Choroid plexus epithelial cell (primary cell): ENCODE data around the gene OR10V1.

ENCODE experiments used
- DNase-seq: peaks from one replicate; pipeline ENCODE4 v3.0.0-alpha.2; 2010; ENCODE audit warnings: low read depth
- H3K4me3 ChIP-seq: 2 replicates; pipeline ENCODE4 v1.5.1; 2011; ENCODE audit warnings: low read depth, mild to moderate bottlenecking, control low read depth, low read length, moderate library complexity
- TF ChIP-seq, protein P1 (sequence below): conservative IDR thresholded peaks from 2 replicates; pipeline ENCODE4 v1.5.1; 2011; ENCODE audit warnings: low read depth, mild to moderate bottlenecking, control low read depth, inconsistent platforms, low read length, moderate library complexity

The OR10V1 gene

DNA sequence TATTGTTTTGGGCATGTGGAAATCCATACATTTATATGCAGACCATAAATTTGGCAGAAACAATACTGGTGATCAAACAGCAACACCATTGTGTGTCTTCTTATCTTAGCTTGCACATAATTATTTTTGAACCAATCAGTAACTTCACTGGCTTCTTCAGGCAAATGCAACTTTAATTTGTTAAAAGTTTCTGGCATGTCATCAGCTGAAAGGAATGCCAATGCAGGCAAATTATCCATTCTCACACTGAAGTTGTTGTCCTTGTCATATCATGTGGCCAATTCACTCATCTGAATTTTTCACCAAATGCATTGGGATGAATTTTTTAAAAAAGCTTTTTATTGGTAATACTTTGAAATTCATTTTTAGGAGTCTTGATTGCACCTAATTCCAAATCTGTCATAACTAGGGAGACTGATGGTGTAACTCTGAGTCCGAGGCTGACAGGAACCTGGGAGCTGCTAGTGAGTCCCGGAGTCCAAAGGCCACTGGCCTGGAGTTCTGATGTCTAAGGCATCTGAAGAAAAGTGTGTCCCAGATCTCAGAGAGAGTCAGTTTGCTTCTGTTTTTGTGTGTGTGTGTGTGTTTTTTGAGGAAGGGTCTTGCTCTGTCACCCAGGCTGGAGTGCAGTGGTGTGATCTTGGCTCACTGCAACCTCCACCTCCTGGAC lies 17.4 kb upstream of the OR10V1 start:
- DNase-seq = no peak
- TF ChIP-seq, protein P1, sequence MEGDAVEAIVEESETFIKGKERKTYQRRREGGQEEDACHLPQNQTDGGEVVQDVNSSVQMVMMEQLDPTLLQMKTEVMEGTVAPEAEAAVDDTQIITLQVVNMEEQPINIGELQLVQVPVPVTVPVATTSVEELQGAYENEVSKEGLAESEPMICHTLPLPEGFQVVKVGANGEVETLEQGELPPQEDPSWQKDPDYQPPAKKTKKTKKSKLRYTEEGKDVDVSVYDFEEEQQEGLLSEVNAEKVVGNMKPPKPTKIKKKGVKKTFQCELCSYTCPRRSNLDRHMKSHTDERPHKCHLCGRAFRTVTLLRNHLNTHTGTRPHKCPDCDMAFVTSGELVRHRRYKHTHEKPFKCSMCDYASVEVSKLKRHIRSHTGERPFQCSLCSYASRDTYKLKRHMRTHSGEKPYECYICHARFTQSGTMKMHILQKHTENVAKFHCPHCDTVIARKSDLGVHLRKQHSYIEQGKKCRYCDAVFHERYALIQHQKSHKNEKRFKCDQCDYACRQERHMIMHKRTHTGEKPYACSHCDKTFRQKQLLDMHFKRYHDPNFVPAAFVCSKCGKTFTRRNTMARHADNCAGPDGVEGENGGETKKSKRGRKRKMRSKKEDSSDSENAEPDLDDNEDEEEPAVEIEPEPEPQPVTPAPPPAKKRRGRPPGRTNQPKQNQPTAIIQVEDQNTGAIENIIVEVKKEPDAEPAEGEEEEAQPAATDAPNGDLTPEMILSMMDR = no peak
- H3K4me3 ChIP-seq = no peak overlapping the region

DNA sequence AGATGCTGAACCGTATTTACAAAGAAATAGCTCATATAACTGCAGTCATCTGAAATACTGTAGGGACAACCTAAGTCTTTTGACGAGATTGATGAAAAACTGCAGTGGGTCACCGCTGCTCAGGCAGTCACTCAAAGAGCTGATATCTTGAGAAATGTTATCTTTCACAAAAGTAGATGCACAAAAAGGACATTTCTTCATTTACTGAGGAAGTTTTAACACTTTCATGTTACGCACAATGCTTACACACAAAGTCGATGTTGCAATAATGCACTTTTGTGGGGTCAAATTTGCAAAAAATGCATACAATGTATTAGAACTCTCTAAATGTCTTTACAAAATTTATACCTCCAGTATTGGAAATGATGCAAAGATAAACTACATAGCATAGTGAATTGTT lies 16.2 kb upstream of the OR10V1 start:
- no peak for DNase-seq
- TF ChIP-seq, protein P1 = no peak
- H3K4me3 ChIP-seq = no peak overlapping the region

DNA sequence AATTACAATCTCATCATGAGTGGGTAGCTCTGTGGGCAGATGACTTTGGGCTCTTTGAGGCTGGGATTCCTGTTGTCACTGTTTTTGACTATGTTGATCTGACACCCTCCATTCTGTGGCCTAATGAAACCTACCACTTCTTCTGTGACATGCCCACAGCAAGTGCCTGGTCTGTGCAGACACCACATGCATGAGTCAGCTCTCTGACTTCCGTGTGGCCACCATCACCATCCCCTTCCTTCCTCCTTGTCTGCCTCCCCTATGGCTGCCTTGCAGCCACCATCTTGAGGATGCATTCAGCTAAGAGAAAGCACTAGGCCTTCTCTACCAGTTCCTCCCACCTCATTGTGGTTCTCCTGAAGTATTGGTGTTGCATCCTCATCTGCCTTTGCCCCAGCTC lies 15.3 kb upstream of the OR10V1 start:
- DNase-seq = no peak
- no peak overlapping the region for H3K4me3 ChIP-seq
- TF ChIP-seq, protein P1 = no peak

DNA sequence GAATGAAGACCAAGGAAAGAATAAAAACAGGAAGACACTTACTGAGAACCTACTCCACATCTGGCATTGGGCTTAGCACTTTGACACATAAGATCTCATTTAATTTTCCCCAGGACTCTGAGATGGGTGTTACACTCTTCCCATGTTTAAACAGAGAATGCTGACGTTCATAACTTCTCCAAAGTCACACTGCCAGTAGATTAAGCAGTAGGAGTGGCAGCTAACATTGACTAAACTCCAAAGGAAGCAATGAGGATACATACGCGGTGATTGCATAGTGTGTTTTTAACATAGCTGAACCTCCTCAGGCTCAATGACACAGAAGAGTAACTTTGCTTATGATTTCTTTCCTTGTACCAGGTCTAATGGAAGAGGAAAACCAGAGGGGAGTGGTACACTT lies 14.5 kb upstream of the OR10V1 start:
- TF ChIP-seq, protein P1 = no peak
- no peak overlapping the region for H3K4me3 ChIP-seq
- DNase-seq = no peak

DNA sequence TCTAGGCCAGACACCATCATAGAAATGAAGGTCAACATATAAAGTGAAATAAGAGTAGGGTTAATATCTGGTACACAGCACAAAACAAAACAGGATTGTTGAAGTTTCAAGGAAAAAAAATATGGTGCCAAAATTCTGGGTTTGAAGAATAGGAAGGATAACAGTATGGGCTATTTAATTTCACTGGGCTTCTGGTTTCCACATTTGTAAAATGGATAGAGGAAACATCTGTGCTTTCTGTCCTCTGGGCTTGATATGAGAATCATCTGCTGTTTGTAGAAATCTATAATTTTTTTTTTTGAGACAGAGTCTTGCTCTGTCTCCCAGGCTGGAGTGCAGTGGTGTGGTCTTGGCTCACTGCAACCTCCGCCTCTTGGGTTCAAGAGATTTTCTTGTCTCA lies 13.8 kb upstream of the OR10V1 start:
- TF ChIP-seq, protein P1 = no peak
- DNase-seq = no peak
- no peak overlapping the region for H3K4me3 ChIP-seq

DNA sequence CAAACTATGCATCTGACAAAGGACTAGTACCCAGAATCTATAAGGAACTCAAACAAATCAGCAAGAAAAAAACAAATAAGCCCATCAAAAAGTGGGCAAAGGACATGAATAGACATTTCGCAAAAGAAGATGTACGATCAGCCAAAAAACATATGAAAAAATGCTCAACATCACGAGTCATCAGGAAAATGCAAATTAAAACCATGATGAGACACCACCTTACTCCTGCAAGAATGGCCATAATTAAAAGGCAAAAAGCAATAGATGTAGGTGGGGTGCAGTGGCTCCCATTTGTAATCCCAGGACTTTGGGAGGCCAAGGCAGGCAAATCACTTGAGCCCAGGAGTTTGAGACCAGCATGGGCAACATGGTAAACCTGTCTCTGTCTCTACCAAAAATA lies 10.4 kb upstream of the OR10V1 start:
- TF ChIP-seq, protein P1 = no peak
- no peak for DNase-seq
- H3K4me3 ChIP-seq = no peak overlapping the region

DNA sequence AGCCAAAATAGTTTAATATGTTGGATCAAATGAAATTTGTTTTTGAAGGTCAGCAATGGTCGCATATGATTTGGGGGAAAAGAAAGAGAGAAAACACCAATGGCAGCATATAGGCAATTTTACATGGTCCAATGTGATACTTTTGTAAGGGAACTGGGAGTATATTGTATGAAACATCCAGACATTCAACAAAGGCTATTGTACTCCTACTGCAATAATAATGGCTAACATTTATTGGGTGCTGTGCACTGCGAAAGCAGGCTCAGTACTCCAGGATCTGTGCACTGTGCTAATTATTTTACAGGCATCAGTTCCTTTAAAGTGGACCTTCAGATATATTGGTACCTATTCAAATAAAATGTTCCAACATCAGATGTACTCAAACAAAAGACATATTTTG lies 5.9 kb upstream of the OR10V1 start:
- H3K4me3 ChIP-seq = no peak overlapping the region
- TF ChIP-seq, protein P1 = no peak
- no peak for DNase-seq
